ENCODE results near the gene NCOA5.

- TF ChIP-seq EZH2phosphoT487 (IDR thresholded peaks at IDR 0.05) (no peak), CTCF (IDR thresholded peaks at IDR 0.05) (no peak), EZH2 (IDR thresholded peaks at IDR 0.05) (no peak)
These were observed 23.3 kb upstream of the NCOA5 start for GRCh38 chr20:46113113-46113470.
